Inflammatory macrophage (primary cell): ENCODE data around the gene ENAH.
"Not testable (repeated sequence)": the region's sequence is repeated elsewhere in the genome, so short reads cannot be mapped to it uniquely, and the experiment has no call there.

ENCODE experiments used
- DNase-seq, 2 donors: peaks; one replicate each; pipeline ENCODE4 v3.0.0-alpha.2; 2020 to 2022

The ENAH gene

DNA sequence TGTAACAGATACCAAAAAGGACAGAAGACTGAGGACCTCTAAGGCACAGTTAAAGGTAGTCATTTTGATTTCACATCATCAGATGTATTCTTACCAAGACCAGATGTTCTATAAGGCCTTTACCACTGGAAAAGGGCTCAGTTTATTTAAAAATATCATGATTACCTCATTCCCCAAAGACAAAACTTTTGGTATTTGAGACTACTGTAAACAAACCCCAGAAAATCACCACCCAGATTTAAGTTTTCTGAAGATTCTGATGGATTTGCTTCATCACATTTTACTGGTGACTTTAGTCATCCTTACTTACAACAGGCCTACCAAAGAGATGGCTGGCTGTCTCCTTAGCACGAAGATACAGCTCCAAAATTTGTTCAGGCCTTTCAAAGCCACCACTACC lies 8.3 kb downstream of the ENAH start:
- DNase-seq: no peak

DNA sequence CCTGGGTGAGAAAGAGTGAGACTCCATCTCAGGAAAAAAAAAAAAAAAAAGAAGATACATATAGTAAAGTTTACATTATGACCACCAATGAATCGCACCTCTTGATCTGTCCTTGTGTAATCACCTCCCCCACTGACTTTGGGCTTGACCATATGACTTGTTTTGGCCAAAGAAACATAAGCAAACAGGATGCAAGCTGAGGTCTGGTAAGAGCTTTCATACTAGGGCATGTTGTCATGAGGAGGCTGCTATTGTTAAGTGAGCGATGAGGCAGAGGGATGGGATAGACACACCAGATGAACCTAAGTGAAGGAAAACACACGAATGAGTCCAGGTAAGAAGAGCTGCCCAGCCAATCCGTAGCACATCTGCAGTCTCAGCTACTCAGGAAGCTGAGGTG lies 10.7 kb downstream of the ENAH start:
- no peak for DNase-seq

DNA sequence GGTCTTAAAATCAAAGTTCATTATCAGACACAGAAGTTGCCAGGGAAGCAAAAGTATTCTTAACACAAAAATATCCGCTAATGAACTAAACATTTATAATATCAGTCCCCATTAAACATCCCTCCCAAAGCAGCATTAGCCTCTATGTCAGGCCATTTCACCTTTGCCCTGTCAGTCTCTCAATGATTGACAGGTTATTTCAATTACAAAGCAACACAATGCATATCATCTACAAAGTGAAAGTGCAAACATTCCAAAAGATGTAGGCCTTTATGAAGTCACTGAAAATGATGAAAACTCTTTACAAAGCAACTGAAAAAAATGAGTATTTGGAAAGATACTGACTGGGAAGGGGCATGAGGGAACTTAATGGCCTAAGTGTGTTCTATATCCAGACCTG lies 14.1 kb downstream of the ENAH start:
- DNase-seq: no peak

DNA sequence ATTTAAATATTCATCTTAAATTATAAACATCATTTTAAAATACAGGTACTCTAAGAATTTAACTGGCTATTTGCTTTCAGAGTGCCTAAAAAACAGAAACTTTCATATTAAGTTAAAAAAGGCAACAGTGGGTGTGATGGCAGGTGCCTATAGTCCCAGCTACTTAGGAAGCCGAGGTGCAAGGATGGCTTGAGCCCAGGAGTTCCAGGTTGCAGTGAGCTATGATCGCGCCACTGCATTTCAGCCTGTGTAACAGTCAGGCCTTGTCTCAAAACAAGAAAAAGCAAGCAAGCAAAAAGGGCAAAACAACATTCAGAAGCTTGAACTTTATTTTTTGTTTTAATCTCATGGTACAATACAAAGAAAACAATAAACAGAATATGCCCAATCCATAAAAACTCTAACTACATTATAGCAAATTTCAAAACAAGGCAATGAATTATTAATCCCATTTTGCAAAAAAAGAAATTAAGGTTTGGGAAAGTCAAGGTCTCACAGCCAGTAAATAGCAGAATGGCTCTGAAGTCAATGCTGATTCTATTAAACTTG lies 15.2 kb downstream of the ENAH start:
- DNase-seq: no peak

DNA sequence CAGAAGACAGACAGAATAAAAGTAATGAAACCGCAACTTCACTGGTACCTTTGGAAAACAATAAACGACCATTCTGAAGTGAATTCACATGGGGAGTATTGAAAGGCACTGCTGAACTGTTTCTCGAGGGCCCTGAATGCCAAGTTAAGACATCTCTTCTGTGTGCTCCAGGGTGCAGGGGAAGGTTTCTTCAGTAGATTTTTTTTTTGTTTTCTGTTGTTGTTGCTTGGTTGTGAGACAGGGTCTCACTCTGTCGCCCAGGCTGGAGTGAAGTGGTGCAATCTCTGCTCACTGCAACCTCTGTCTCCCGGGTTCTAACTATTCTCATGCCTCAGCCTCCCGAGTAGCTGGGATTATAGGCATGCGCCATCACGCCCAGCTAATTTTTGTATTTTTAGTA lies 15.9 kb downstream of the ENAH start:
- DNase-seq: not testable (repeated sequence)

- no peak for DNase-seq
Observed at GRCh38 chr1:225635649-225636048, 17.3 kb downstream of the ENAH start.

- DNase-seq: not testable (repeated sequence)
Observed at GRCh38 chr1:225632836-225633235, 20.1 kb downstream of the ENAH start.

DNA sequence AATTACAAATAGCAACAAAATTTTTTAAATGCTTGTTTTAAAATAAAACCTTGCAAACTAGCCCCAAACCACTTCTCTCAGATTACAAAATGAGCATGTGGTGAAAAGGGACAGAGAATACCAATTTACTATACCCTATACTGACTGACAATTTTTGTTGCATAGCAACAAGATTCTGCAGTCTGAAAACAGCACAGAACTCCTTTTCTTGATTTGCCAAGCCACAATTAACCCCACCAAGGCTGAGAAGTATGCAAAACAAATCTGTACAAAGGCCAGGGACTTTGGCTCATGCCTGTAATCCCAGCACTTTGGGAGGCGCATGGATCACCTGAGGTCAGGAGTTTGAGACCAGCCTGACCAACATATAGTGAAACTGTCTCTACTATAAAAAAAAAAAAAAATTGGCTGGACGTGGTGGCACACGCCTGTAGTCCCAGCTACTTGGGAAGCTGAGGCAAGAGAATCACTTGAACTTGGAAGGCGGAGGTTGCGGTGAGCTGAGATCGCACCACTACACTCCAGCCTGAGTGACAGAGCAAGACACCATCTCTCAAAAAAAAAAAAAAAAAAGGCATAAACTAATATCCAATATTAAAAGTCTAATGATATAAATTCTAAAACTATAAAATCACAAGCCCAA lies 21.8 kb downstream of the ENAH start:
- DNase-seq: no peak

- DNase-seq: no peak
Observed at GRCh38 chr1:225629483-225629882, 23.4 kb downstream of the ENAH start.

GRCh38 chr1:225628794-225629193 lies 24.1 kb downstream of the ENAH start:
- not testable (repeated sequence) for DNase-seq

GRCh38 chr1:225627304-225627947 lies 25.5 kb downstream of the ENAH start:
- DNase-seq: no peak

DNA sequence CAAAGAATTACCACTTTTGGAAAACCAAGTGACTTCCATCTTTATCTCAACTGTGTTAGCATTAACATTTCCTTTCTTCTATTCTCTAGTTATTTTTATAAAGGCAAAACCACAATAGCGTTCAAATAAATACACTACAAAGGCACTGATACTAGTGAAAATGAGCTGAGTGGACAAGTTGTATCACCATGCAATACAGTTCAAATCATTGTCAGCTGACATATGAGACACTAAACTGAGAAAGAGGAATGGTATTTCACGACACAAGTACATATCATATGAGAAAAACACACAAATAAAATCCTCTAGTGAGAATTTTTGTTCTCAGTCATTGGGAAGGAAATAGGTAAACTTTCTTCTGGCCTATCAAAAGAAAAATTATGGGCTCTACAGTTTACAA lies 26.2 kb downstream of the ENAH start:
- no peak for DNase-seq

DNA sequence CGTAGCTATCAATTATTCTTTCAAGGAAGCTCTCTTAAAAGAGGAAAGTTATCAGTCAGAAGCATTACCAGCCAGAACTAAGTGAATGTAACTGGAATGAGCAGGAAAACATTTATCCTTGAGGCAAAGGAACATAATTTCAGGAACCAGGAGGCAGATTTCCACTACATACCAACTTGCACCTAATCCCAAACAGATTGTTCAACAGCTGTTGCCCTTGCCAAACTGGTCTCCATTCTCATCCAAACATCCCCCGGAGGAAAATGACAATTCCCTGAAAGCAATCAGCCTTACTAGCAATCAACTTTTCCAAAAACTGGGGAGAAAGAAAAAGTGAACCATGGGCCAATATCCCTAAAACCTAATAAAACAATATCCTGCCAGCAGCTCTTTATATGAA lies 35.0 kb downstream of the ENAH start:
- no peak for DNase-seq

DNA sequence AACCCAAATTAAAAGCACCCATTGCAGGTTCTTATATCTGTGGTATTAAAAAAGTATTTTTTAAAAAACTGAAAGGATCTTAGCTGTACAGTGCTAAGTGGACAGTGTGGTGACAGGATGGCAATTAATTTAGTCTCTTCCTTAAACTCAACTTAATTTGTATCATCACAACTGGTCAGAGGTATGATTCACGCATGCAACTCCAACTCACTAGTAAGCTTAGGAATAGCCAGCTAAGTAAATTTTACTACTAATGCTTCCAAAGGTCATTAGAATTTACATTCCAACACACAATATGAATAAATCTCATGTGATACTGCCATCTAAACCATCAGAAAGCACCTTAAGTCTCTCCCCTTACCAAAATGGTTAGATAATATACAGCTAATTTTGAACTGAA lies 35.4 kb downstream of the ENAH start:
- DNase-seq: no peak

DNA sequence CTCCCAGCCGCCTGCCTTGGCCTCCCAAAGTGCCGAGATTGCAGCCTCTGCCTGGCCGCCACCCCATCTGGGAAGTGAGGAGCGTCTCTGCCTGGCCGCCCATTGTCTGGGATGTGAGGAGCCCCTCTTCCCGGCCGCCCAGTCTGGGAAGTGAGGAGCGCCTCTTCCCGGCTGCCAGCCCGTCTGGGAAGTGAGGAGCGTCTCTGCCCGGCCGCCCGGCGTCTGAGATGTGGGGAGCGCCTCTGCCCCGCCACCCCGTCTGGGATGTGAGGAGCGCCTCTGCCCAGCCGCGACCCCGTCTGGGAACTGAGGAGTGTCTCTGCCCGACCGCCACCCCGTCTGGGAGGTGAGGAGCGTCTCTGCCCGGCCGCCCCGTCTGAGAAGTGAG lies 37.5 kb downstream of the ENAH start:
- DNase-seq: not testable (repeated sequence)

DNA sequence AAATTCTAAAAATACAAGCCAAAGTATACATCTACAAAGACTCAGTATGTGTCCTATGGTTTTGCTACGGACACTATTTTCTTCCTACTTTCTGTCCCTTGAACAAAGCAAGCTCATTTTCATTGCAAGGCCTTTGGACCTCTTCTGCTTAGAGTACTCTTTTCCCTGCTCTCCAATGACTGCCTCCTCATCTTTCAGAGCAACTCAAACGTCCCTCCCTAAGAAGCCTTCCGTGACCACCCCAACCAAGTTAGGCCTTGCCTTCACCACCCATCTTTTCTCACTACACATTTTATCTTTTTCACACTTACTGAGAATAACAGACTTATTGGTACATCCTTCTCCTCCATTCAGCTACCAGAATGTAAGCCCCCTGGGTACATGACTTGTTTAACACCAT lies 39.9 kb downstream of the ENAH start:
- DNase-seq: no peak

- no peak for DNase-seq
Observed at GRCh38 chr1:225612287-225612686, 40.6 kb downstream of the ENAH start.

- DNase-seq: no peak
Observed at GRCh38 chr1:225611537-225612223, 41.2 kb downstream of the ENAH start.

DNA sequence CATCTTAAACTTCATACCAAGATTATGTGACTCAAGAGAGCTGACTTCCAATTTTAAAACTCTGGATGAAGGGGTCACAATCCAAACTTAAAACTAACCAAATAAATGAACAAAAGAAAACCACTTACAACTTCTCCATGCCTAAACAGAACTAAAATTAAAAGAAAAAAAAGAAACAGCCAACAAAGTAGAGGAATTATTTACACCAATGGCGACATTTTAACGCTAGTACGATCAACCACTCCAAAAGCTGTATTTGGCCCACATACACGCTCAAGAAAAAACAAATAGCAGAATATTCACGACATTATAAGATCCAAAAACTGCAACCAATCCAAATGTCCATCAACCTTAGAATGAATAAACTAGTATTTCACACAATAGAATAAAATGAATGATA lies 42.4 kb downstream of the ENAH start:
- no peak for DNase-seq

- no peak for DNase-seq
Observed at GRCh38 chr1:225608014-225608796, 44.7 kb downstream of the ENAH start.

- DNase-seq: no peak
Observed at GRCh38 chr1:225607355-225607754, 45.6 kb downstream of the ENAH start.

GRCh38 chr1:225603538-225604354 lies 49.2 kb downstream of the ENAH start:
- DNase-seq: no peak
